Measurements from ENCODE around the gene RABIF.
A peak's percentile ranks its signal among the peaks of the same experiment; 100 is the strongest.

RABIF gene

GRCh38 chr1:202871367-202871766 lies 17.6 kb downstream of the RABIF start:
- DNase-seq: no peak

DNA sequence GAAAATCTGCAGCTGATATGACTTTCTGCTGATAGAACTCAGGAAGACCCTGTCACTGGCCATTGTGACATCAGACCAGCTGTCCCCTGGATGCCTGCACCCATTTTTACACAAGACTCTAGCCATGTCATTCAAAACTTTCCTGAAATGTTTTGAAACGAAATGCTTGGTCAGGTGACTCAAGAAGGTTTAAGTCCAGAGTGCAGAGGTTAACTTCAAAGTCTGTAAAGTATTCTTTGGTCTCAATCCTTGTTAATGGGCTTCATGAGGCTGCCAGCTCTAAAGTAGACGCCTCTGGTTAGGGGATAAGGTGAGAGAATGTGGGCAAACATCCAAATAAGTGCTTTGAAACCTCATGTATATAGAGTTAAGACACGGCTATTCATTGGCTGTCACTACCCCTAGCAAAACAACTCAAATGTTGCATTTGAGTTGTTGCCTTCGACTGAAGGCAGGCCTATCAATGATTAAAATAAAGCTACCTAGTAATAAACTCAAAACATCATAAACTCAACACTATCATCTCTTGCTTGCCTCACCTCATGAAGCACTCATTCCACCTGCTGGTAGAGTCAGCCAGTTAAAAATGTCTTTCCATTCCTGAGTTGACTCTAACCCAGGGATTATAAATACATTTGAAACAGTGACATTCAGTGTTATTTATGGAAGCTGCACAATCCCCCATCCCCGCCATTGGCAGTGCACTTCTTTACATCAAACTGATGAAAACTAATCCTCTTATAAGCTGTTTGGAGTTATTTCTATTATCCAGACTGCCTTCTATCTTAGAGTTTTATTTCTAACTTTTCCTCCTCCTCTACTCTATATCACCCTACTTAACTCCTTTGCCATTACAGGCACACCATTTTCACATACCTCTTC lies 26.0 kb downstream of the RABIF start:
- no peak for DNase-seq

- DNase-seq: peak; percentile 79 to 81
Measured at GRCh38 chr1:202861420-202862132, 27.4 kb downstream of the RABIF start.

- peak in 1 of 2 experiments; percentile 20 for DNase-seq
Measured at GRCh38 chr1:202860744-202861419, 28.1 kb downstream of the RABIF start.

- no peak for DNase-seq
Measured at GRCh38 chr1:202858789-202859414, 30.0 kb downstream of the RABIF start.

- no peak for DNase-seq
Measured at GRCh38 chr1:202858331-202858730, 30.6 kb downstream of the RABIF start.

DNA sequence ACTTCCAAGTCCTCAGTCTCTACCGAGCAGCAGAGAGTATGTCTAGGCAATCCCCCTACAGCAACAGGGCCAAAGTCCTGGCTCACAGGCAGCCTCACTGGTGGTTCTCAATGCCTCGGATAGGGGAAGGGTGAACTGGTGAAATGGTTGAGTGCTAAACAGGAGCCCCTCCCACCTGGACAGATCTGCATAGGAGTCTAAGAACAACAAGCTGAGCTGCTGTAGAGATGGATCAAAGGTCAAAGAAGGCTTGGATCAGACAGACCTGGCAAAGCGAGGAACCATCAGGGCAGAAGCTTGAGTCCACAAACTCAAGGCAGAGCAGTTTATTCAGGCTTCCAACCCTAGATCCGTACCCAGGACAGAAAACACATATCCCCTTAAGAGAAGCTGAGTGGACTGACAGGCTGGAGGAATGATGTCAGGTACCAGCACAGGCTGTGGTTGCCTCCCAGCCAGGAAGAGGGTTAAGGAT lies 31.8 kb downstream of the RABIF start:
- DNase-seq: no peak

DNA sequence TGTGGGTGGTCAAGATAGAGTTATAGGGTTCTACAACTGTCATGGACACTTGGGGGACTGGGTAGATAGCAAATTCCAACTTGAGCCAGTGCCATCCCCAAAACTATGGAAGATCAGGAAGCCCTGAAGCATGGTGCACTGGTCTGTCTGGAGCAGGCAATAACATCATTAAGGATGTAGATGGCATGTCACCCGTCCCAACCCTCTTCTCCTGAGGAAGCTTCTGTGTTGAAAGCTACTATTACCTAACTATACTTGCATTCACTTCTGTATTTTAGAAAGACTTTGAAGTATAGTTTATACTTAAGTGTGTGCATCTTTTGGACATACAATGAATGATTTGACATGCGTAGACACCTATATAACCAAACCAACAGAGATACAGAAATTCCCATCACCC lies 32.9 kb downstream of the RABIF start:
- no peak for DNase-seq

GRCh38 chr1:202854787-202855186 lies 34.2 kb downstream of the RABIF start:
- DNase-seq: no peak

DNA sequence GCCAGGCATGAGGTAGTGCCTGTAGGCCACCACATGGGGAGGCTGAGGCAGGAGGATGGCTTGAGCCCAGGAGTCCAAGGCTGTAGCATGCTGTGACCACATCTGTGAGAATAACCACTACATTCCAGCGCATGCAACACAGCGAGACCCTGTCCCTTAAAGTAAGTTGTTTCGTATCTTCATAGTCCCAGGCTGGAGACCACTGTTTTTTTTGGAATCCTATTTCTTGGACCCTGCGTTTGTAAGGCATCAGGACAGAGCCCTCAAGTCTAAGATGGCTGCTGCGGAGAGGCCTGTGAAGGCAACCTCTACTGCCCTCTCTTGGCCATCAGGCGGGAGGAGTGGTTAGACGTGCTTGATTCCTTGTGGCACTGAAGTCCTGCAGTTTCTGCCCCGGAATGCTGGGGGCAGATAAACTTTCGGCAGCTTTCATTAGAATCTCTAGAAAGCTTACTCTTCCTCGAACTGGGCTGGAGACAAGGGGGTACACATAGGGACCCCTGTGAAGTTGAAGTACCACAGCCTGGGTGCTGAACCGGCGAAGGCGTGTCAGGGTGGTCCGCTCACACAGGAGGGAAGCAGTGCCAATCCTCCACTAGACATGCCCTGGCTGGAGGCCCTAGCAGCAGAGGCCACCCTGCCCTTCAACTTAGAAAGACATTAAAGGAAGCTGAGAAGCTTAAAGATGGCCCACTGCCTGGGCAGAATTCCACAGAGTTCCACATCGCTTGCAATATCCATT lies 36.6 kb downstream of the RABIF start:
- DNase-seq: peak; percentile 15 to 17

GRCh38 chr1:202850593-202851362 lies 38.2 kb downstream of the RABIF start:
- no peak for DNase-seq

GRCh38 chr1:202848191-202848542 lies 40.8 kb downstream of the RABIF start:
- no peak for DNase-seq

DNA sequence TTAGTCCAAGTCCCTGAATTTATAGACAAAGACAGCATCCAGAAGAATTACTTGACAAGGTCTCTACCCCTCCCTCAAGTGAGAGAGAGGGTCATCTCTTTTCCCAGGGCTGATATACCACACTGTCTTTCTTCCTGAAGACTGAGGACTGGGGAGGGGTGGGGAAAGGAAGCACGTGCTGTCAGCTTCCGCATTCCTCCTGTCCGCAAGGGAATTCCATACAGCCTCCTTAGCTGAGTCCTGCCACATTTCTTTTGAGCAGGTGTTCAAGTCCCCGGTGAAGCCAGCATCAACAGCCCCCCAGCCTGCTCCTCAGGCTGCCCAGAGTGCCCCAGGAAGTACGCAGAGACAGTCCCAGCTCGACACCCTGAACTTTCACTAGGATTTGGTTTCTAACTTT lies 44.0 kb downstream of the RABIF start:
- no peak for DNase-seq

- DNase-seq: no peak
Measured at GRCh38 chr1:202844259-202844658, 44.7 kb downstream of the RABIF start.

DNA sequence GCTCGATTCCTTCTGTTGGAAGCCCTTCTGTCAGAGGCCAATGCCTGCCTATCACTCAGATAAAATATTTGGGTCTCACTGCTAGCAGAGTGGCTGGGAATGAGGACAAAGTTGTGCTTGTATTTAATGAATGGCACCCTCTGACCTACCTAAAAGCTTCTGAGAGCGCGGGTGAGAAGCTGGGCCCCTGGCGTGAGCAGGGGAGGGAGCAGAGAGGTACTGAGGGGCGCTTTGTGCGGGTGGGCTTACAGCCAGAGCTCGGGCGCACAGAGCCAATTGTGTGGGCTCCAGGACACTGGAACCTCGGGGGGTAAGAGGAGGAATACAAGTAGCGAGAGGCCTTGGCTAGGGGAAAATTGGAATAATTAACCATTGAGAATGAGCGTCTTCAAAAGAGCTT lies 45.9 kb downstream of the RABIF start:
- no peak for DNase-seq

DNA sequence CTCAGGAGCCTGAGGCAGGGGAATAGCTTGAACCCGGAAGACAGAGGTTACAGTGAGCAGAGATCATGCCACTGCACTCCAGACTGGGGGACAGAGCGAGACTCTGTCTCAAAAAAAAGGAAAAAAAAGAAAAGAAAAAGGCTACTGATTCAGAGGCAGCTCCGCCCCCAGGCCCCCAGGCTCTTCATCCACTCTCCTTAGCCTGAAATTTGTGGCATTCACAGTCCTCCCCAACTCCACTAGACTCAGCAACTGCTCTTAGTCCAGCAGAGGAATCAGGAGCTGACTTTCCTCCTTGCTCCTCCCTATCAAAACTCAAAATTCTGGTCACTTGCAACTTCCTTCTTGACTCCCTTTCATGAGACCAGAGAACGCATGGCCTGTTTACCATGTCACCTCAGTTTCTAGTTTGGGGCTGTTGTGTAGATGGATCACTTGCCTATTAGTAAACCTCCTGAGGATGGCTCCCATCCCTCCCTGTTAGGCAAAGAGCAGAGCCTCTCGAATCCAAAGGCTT lies 51.1 kb downstream of the RABIF start:
- DNase-seq: no peak

DNA sequence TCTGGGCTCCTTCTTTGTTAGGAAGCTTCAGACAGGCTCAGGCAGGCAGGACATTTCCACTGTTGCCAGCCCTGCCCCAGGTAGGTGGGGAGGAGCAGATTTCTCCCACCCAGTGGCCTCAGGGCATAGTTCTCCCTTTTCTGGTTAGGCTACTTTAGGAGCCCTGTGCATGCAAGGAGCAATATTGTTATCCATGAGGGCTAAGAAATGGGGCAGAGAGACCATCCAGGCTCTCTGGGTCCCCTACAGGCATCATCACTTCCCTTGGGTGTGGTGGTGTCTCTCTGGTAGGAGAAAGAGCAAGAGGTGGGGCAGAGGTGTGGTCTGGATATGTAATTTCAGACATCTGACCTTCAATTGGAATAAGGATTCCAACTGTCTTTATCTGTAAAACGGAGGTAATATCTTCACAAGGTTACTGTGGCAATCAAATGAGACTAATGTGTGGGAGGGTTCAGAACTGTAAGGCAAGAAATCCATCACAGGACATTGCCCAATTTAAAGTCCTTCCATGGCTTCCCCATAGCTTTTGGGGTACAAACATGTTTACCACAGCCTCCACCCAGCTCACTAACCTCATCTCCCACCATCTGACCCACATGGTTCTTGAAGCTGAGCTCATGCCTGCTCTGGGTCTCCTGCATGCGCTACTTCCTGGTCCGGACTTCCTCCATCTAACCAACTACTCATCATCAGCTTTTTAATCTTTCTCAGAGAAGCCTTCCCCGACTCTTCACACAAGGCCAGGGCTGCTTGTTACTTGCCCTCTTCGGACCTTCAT lies 52.1 kb downstream of the RABIF start:
- no peak for DNase-seq

DNA sequence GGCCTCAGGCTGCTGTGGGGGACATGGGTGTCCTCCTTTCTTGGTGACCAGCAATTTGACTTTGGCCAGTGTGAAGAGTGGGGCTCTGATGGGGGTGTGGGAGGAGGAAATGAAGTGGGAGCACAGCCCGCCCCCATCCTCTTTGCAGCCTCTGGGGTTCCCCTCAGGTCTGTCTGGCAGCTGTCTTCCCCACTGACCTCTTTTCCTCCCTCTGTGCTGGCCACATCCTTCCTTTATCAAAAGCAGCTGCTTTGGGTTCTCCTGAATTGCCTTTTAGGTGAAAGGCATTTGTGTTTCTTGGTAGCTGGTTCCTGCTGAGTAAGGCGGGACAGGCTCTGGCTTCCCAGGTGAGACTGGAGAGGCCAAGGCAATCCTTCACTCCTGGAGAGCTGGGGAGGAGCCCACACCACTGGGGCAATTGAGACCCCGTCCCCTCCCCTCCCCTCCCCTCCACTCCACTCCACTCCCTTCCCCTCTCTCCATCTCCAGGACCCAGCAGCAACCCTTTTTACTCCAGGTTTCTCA lies 53.3 kb downstream of the RABIF start:
- DNase-seq: no peak

GRCh38 chr1:202834771-202835547 lies 54.0 kb downstream of the RABIF start:
- no peak for DNase-seq
